ENCODE data around the gene NEK5.

NEK5 gene

DNA sequence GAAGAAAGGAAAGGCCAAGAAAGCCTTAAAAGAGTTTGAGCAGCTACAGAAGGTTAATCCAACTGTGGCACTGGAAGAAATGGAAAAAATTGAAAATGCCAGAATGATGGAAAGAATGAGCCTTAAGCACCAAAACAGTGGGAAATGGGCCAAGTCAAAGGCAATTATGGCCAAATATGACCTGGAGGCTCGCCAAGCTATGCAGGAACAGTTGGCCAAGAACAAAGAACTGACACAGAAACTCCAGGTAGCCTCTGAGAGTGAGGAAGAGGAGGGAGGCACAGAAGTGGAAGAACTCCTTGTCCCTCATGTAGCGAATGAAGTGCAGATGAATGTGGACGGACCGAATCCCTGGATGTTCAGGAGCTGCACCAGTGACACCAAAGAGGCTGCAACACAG, 99.3 kb downstream of the NEK5 start:
- DNase-seq, result no peak
- in situ Hi-C loops (cut with HindIII; ENCODE audit: low pct_ligation_motif_present, low pct_unique_long_range_greater_than_20kb, low sequenced_read_pairs), result no loop called here

DNA sequence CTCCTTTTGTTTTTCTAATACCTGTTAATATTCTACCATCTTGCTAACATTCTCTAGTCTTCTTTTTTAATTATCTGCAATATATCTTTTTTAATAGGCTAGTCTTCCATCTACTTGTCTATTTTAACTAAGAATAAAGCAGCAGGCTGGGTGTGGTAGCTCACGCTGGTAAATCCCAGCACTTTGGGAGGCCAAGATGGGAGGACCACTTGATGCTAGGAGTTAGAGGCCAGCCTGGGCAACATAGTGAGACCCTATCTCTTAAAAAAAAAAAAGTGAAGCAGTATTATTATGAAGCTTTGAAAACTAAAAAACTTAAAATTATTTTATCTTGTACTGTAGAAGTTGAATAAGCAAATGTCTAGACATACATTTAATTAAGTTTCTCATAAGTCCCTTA, 101.0 kb downstream of the NEK5 start:
- in situ Hi-C loops (cut with HindIII; ENCODE audit: low pct_ligation_motif_present, low pct_unique_long_range_greater_than_20kb, low sequenced_read_pairs), result no loop called here
- DNase-seq, result no peak

DNA sequence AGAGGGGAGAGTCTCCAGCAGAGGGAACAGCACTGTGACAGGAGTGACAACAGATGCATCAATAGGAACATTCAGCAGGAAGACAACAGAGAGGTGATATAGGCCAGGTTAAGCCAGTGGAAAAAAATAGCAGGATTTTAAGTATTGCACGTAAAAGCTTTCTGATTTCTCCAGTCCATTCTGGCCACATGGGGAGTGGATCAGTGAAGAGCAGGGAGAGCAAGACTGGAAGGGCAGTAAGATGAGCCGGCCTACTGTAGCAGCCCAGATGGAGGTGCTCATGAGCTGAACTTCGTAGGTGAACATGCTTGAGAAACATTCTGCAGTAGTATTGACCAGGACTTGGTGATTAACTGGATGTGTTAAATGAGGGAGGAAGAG, 102.6 kb downstream of the NEK5 start:
- in situ Hi-C loops (cut with HindIII; ENCODE audit: low pct_ligation_motif_present, low pct_unique_long_range_greater_than_20kb, low sequenced_read_pairs), result no loop called here

DNA sequence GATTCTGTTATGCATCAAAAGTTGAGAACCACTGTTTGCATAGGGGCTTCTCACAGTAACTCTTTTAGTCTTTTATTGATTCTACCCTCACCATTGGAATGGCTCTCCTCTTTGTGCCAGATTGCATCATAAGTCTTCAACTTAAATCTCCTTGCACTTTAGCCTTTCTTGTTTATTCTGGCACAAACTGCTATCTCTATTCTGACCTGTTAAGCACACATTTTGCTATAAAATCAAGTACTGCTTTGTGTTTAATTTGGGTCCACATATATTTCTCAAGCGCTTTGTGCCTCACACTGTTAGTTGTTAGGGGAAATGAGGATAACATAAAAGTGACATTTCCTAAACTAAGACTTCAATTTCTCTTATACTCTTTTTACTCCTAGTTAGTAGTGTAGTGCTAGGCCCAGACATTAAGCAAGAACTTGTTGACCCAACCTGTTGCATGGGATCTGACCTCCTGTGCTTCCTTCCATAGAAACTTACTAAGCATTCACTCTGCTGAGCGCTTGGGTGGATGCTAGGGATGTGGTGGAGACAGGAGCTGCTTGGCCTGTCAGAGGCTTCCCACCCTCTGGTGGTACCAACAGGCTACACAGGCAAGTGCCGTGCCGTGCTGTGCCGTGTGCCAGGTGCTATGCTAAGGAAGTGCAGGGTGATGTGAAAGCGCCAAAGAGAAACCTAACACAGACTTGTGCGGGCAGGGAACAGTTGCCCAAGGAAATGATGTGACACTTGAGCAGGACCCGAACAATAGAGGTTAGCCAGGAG, 103.2 kb downstream of the NEK5 start:
- in situ Hi-C loops (cut with HindIII; ENCODE audit: low pct_ligation_motif_present, low pct_unique_long_range_greater_than_20kb, low sequenced_read_pairs), result no loop called here
- no peak for DNase-seq

More for the DNA sequence above, 102.6 kb downstream of the NEK5 start:
- no peak for DNase-seq

DNA sequence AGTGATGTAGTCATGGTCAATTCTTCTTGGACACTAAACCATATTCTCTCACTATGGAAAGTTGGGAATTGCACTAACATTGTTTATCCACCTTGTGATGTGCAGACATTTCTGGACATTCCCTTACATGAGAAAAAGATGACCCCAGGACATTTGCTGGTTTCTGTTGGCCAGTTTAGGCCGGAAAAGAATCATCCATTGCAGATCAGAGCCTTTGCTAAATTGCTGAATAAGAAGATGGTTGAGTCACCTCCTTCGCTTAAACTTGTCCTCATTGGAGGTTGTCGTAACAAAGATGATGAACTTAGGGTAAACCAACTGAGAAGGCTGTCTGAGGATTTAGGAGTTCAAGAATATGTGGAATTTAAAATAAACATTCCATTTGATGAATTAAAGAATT, 104.4 kb downstream of the NEK5 start, which contains the start of gene UTP14C:
TSS of gene UTP14C (plus strand) at position 211 of the 400 bp plus-strand sequence. CDS start 4,114 bp downstream, outside the sequence.
- in situ Hi-C loops (cut with HindIII; ENCODE audit: low pct_ligation_motif_present, low pct_unique_long_range_greater_than_20kb, low sequenced_read_pairs), result no loop called here
- DNase-seq, result no peak

DNA sequence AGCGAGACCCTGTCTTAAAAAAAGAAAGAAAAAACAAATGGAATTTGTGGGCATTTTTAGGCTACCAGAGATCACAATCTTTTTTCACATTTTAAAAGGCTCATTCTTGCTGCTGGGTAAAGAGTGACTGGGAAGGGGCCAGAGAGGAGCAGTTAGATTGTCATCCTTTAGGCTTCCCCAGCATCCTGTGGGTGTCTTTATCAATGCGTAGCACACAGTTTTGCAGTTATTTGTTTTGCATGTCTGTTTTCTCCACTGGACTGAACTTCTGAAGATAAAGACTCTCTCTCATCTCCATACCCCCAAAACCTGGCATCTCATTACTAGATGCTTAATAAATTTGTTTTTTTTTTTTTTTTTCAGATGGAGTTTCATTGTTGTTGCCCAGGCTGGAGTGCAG, 106.5 kb downstream of the NEK5 start:
- in situ Hi-C loops (cut with HindIII; ENCODE audit: low pct_ligation_motif_present, low pct_unique_long_range_greater_than_20kb, low sequenced_read_pairs), result no loop called here
- DNase-seq, result no peak

DNA sequence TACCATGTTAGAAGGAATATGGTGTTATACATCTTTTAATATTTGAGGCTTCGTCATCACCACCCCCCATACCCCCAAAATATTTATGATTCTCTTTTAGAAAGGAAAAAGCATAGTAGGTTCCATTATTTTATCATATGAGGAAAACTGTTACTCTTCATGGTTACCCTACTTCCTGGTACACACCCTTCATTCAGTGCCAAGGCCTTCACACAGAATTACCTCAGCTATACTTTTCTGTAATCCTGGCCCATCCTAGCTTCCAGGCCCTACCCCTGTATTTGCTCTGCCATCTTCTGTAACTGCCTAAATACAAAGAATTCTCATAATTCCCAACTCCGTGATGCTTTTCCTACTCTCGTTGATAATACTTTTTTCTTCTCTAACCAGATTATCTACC, 108.7 kb downstream of the NEK5 start:
- in situ Hi-C loops (cut with HindIII; ENCODE audit: low pct_ligation_motif_present, low pct_unique_long_range_greater_than_20kb, low sequenced_read_pairs), result no loop called here
- no peak for DNase-seq

DNA sequence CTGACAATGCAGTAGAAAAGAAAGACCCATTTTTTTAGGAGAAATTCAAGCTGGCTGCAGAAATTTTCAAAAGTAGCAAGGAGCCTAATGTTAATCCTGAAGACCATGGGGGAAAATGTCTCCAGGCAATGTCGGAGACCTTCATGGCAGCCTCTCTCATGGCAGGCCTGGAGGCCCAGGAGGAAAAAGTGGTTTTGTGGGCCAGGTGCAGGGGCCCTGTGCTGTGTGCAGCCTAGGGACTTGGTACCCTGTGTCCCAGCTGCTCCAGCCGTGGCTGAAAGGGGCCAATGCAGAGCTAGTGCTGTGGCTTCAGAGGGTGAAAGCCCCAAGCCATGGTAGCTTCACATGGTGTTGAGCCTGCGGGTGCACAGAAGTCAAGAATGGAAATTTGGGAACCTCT, 112.6 kb downstream of the NEK5 start:
- in situ Hi-C loops (cut with HindIII; ENCODE audit: low pct_ligation_motif_present, low pct_unique_long_range_greater_than_20kb, low sequenced_read_pairs), result no loop called here
- DNase-seq, result no peak

DNA sequence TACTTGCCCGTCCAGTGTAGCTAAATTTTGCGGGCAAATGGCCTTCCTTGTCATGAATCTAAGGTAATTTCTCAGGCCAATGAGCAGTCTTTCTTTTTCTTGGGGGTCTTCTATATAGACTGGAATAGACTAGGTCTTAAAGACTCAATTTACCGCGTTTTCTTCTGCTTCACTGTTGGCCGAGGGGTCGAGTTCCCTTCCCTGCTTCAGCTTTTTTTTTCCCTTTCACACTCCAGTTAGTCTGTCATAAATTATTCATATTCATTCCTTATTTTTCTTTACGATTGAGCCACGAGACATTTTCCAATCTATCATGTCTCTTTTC, 116.4 kb downstream of the NEK5 start:
- in situ Hi-C loops (cut with HindIII; ENCODE audit: low pct_ligation_motif_present, low pct_unique_long_range_greater_than_20kb, low sequenced_read_pairs), result no loop called here

DNA sequence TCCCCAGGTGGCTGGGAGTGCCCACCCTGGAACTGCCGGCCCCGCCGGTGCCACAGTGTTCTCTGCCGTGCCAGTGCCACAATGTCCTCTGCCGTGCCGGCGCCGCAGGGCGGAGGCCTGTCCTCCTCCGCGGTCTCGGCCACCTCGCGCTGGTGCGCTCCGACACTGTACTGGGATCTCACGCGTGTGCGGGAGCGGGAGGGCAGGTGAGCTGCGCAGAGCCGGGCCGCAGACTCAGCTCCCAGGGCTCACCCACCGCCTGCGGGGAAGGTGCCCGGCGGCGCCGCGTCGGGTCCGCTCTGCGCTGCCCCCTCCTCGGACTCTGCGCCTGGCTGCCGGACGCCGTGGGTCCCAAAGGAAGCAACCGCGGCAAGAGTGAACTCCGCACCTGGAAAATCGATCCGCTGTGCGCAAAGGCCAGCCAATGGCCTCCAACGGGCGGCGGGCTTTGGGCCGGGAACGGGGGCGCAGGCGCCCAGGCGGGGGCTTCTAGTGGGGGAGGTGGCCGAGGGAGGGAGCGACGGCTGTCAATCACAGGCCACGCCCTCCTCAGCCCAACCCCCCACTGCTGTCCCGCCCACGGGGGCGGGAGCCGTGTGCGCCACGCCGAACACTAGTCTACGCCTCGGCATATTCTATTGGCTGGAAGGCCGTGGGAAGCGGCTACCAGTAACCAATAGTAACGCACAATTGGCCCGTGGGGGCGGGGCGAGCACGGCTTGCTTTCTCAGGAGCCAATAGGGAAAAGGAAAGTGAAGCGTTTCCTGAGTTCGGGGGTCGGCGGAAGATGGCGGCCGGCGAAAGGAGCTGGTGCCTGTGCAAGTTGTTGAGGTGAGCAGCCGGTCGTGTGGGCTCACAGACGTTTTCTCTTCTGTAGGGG, 117.0 kb downstream of the NEK5 start, which contains the start of gene ALG11:
TSS of gene ALG11 (plus strand) at position 767 of the 880 bp plus-strand sequence. CDS start at position 788, 21 bp downstream.
- DNase-seq, result peak; percentile 97
- in situ Hi-C loops (cut with HindIII; ENCODE audit: low pct_ligation_motif_present, low pct_unique_long_range_greater_than_20kb, low sequenced_read_pairs), result no loop called here

More for the DNA sequence above, 116.4 kb downstream of the NEK5 start:
- no peak for DNase-seq

DNA sequence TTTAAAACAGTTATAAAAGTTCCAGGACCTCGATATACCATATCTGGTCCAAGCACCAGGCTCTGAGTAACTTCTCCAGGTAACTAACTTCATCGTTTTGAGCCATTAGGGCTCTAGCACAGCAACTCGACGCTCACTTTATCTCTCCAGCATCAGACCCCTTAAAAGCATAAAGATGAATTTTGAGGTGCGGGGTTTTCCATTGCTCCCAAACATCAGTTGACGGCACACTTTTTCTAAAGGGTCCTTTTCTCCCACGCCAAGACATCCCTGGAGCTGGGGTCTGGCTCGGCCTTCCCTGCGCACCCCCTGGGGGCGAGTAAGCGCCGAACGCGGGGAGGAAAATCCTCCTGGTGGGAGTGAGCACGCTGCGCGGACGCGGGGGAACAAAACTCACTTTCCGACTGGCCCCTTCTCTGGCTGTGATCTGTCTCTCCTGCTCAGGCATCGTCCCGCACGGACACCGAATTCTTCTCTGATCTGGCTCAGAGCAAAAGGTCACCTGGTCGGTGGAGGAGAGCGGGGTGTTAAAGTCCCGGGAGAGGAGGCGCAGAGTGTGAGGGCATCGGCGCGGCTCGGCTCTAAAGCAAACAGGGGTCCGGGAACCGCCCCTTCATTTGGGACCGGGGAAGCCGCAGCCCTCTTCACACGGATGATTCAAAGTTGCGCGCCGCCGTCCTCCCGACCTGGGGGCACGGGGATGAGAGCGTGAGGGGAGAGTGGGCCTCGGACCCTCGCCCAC, 117.8 kb downstream of the NEK5 start, which contains the start of gene ATP7B:
TSS of gene ATP7B (minus strand) at position 561 of the 742 bp plus-strand sequence. CDS start at position 448, 113 bp downstream.
- no peak for DNase-seq
- in situ Hi-C loops (cut with HindIII; ENCODE audit: low pct_ligation_motif_present, low pct_unique_long_range_greater_than_20kb, low sequenced_read_pairs), result no loop called here

DNA sequence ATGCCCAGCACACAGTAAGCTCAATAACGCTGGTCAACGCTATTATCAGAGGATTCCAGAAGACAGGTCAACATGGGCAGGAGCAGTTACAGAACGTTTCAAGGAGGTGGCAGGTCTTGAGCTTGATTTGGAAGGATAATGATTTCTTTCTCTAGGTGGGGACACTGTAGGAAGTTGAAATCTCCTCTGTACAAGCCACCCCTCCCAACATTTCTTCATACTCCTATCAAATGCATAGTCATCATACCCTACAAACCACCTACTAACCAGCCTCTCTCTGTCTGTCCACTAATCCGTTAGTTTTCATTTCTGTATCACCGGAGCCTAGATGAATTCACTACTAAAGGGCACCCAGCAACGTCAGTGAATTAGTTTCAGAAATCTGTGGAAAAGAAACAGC, 118.9 kb downstream of the NEK5 start:
- in situ Hi-C loops (cut with HindIII; ENCODE audit: low pct_ligation_motif_present, low pct_unique_long_range_greater_than_20kb, low sequenced_read_pairs), result no loop called here
- DNase-seq, result no peak

DNA sequence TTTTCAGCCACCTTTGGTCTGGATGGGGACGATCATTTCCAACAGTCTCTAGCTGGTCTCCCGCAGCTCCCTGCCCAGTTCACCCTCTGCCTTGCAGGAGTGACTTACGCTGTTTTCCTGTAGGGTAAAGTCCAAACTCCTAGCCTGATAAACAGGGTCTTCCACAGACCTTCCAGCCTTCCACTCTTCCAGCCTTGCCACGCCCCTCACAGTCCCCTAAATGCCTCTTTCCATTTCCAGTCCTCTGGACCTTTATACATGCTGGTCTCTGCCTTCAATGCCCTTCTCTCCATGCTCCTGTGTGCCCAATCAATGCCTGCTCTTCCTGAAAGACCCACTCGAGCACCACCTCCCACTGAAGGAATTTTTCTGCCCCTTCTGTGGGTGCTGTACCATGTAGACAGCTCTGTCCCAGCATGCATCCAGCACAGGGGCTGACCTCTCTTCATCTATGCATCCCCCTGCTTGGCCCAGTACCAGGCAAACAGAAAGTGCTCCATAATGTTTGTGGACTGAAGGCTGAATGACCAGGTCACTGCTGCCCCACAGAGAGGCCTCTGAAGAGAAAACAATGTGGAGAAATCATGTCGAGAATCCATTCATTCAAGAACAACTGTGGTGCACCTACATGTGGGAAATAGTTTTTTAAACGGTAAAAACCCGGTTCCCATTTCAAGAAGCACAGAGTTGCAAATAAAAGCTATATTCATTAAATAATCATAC, 122.2 kb downstream of the NEK5 start:
- DNase-seq, result no peak
- in situ Hi-C loops (cut with HindIII; ENCODE audit: low pct_ligation_motif_present, low pct_unique_long_range_greater_than_20kb, low sequenced_read_pairs), result no loop called here

DNA sequence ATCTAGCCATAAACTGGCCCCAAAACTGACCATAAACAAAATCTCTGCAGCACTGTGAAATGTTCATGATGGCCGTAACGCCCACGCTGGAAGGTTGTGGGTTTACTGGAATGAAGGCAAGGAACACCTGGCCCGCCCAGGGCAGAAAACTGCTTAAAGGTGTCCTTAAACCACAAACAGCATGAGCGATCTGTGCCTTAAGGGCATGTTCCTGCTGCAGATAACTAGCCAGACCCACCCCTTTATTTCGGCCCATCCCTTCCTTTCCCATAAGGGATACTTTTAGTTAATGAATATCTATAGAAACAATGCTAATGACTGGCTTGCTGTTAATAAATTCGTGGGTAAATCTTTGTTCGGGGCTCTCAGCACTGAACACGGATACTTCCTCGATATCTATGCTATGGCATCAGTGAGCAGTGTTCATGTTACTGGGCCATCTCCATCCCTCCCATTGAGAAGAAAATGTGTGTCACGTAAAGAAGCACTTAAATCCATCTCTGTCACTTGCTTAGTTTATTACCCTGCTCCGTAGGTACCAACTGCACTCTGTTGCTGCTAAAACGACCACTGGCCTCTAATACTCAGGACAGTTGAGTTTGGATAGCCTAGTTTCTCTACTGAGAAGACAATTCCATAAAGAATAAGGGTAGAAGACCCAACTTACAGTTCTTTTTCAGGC, 122.9 kb downstream of the NEK5 start:
- in situ Hi-C loops (cut with HindIII; ENCODE audit: low pct_ligation_motif_present, low pct_unique_long_range_greater_than_20kb, low sequenced_read_pairs), result no loop called here
- no peak for DNase-seq

DNA sequence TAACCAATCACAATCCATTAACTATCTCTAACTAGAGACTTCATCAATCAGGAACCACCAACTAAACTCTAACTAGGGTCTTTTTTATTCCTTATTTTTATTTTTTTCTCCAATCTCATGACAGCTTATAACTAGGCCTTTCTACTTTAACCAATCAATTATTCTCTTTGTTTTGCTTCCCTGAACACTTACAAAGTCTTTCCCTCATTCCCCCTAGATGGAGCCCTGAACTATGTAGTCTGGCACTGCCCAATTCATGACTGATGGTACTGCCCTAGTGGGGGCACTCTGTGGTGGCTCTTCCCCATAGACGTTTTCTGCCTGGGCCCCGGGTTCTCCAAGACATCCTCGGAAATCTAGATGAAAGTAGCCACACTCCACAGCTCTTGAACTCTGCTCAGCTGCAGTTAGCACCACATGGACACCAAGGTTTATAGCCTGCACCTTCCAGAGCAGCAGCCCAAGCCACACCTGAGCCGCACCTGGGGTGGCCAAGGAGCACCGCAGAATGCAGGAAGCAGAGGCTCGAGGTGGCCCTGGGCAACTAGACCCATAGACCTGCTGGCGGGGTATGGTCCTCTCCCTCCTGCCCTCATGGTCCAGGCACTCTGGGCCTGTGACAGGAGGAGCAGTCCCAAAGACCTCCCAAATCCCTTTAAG, 124.2 kb downstream of the NEK5 start:
- peak; percentile 13 for DNase-seq
- in situ Hi-C loops (cut with HindIII; ENCODE audit: low pct_ligation_motif_present, low pct_unique_long_range_greater_than_20kb, low sequenced_read_pairs), result no loop called here

DNA sequence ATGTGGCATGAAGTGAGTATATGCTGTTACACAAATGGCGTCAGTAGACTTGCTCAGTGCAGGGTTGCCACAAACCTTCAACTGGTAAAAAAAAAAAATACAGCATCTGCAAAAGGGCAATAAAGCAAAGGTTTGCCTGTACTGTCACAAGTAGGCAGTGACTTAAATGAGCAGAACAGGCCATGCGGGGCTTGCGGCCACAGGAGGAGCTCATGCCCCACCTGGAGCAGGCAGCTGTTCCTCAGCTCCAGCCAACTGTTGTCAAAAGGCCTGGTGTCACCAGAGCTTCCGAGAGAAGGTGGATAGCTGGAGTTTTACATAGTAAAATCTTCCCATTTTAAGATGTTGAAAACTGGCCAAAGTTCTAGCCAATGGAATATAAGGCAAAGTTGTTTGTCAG, 125.3 kb downstream of the NEK5 start:
- in situ Hi-C loops (cut with HindIII; ENCODE audit: low pct_ligation_motif_present, low pct_unique_long_range_greater_than_20kb, low sequenced_read_pairs), result no loop called here

DNA sequence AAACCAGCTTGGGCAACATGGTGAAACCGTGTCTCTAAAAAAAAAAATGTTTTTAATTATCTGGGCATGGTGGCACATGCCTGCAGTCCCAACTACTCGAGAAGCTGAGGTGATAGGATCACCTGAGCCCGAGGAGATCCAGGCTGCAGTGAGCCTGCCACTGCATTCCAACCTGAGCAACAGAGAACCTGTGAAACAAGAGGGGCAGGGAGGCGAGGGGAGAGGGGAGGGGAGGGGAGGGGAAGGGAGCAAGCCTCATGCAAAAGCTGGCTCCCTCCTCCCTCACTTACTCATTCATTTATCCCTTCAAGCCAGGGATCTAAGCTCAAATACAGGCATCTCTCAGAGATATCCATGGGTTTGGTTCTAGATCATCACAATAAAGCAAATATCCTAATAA, 126.5 kb downstream of the NEK5 start:
- in situ Hi-C loops (cut with HindIII; ENCODE audit: low pct_ligation_motif_present, low pct_unique_long_range_greater_than_20kb, low sequenced_read_pairs), result no loop called here
- no peak for DNase-seq

More for the DNA sequence above, 125.3 kb downstream of the NEK5 start:
- no peak for DNase-seq
